ENCODE results near the gene UBL3. TPM values are rescaled to one million over a fixed set of nuclear protein-coding genes. Genes with fewer than 3 reads are reported as not detected.

UBL3 gene
- polyA plus RNA-seq, 1 donor (not counting 4 experiments of a cell fraction or from before 2014, with no cell fraction given) = 10.5 TPM

DNA sequence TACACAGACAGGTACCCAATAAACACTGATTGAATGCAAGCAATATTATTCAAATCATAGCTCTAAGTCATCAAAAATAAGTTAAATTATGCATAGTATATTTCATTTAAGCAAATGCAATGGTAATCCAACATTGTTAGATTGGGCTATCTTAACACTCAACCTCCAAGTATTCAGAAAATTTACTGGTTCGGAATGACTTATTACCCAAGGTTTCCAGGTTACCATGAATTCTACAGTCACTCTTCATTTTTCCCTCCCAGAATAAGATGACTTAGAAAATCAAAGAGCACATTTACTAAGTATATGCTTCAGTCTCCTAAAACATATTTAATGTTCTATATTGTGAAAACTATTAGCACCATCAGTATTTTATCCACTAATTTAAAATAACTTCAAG is 6.0 kb downstream of the UBL3 start:
- dilution Hi-C loops (cut with MboI; ENCODE audit: extremely low pct_ligation_motif_present, low sequenced_read_pairs) = no loop called here
- no peak overlapping the region for H3K9ac ChIP-seq (ENCODE audit: control insufficient read depth, extremely low read depth, insufficient read depth, low read length)
- no peaks in the 10 kb centered on the region for H3K9me3 ChIP-seq (ENCODE audit: control insufficient read depth, low read depth, low read length)
- H3K79me2 ChIP-seq (ENCODE audit: control insufficient read depth, insufficient read depth, low read length) = peaks cover 47% of the 10 kb centered on the region
- FAIRE-seq (no peak), DNase-seq (ENCODE audit: low read depth, low spot score) (no peak)
- H3K4me1 ChIP-seq (ENCODE audit: control insufficient read depth, extremely low read depth, insufficient read depth, low read length) = peaks cover 15% of the 10 kb centered on the region
- H2AFZ ChIP-seq (ENCODE audit: control insufficient read depth, low read length) = no peak overlapping the region
- no peak overlapping the region for H3K4me3 ChIP-seq (ENCODE audit: control insufficient read depth in 2 of 3, extremely low read depth in 1 of 3, insufficient read depth in 2 of 3, low read depth in 1 of 3, low read length in 3 of 3)
- H4K20me1 ChIP-seq (ENCODE audit: control insufficient read depth, extremely low read depth, insufficient read depth, low read length) = no peaks in the 10 kb centered on the region
- H3K36me3 ChIP-seq (ENCODE audit: control insufficient read depth in 2 of 2, extremely low read depth in 1 of 2, insufficient read depth in 2 of 2, low read length in 2 of 2) = no peaks in the 10 kb centered on the region
- TF ChIP-seq, protein P1, sequence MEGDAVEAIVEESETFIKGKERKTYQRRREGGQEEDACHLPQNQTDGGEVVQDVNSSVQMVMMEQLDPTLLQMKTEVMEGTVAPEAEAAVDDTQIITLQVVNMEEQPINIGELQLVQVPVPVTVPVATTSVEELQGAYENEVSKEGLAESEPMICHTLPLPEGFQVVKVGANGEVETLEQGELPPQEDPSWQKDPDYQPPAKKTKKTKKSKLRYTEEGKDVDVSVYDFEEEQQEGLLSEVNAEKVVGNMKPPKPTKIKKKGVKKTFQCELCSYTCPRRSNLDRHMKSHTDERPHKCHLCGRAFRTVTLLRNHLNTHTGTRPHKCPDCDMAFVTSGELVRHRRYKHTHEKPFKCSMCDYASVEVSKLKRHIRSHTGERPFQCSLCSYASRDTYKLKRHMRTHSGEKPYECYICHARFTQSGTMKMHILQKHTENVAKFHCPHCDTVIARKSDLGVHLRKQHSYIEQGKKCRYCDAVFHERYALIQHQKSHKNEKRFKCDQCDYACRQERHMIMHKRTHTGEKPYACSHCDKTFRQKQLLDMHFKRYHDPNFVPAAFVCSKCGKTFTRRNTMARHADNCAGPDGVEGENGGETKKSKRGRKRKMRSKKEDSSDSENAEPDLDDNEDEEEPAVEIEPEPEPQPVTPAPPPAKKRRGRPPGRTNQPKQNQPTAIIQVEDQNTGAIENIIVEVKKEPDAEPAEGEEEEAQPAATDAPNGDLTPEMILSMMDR (optimal IDR thresholded peaks at IDR 0.05 in 1 of 3, IDR thresholded peaks at IDR 0.05 in 1 of 3, conservative IDR thresholded peaks at IDR 0.05 in 1 of 3; ENCODE audit: extremely low read depth in 1 of 3, insufficient read depth in 2 of 3, low read length in 3 of 3) = no peak
- no peak for TF ChIP-seq EZH2 (IDR thresholded peaks at IDR 0.05; ENCODE audit: low read length)
- H3K27me3 ChIP-seq (ENCODE audit: control insufficient read depth, extremely low read depth, insufficient read depth, low read length) = no peaks in the 10 kb centered on the region
- H3K27ac ChIP-seq (ENCODE audit: control insufficient read depth, insufficient read depth, low read length) = no peak overlapping the region
- no peak overlapping the region for H3K4me2 ChIP-seq (ENCODE audit: control insufficient read depth, extremely low read depth, insufficient read depth, low read depth, low read length)
- peaks cover 2% of the 10 kb centered on the region for H3K9me1 ChIP-seq (ENCODE audit: control insufficient read depth, extremely low read depth, insufficient read depth, low read length)

DNA sequence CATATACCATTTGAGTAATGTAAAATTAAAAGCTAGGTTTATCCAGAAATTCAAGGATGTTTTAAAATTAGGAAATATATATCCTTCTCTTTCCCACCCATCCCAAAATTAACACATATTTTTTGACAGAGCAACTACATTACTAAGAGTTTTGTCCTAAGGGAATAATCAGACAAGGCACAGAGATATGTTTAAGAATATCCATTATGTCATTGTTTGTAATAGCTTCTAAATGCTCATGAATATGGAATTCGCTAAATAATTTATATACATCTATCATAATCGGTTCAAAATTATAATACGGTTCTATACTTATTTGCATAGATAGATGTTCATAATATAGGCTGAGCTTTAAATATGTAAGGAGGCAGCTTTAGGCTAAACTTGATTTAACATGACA is 9.8 kb downstream of the UBL3 start:
- TF ChIP-seq, protein P1 (optimal IDR thresholded peaks at IDR 0.05 in 1 of 3, IDR thresholded peaks at IDR 0.05 in 1 of 3, conservative IDR thresholded peaks at IDR 0.05 in 1 of 3; ENCODE audit: extremely low read depth in 1 of 3, insufficient read depth in 2 of 3, low read length in 3 of 3) = no peak
- no peak for TF ChIP-seq EZH2 (IDR thresholded peaks at IDR 0.05; ENCODE audit: low read length)
- dilution Hi-C loops (cut with MboI; ENCODE audit: extremely low pct_ligation_motif_present, low sequenced_read_pairs) = no loop called here
- Histone ChIP-seq H3K27me3 (ENCODE audit: control insufficient read depth, extremely low read depth, insufficient read depth, low read length) (no peaks in the 10 kb centered on the region), H3K9me1 (ENCODE audit: control insufficient read depth, extremely low read depth, insufficient read depth, low read length) (peaks cover 2% of the 10 kb centered on the region), H3K9me3 (ENCODE audit: control insufficient read depth, low read depth, low read length) (no peaks in the 10 kb centered on the region), H3K79me2 (ENCODE audit: control insufficient read depth, insufficient read depth, low read length) (peaks cover 37% of the 10 kb centered on the region), H3K4me1 (ENCODE audit: control insufficient read depth, extremely low read depth, insufficient read depth, low read length) (peaks cover 5% of the 10 kb centered on the region), H3K36me3 (ENCODE audit: control insufficient read depth in 2 of 2, extremely low read depth in 1 of 2, insufficient read depth in 2 of 2, low read length in 2 of 2) (no peaks in the 10 kb centered on the region), H3K27ac (ENCODE audit: control insufficient read depth, insufficient read depth, low read length) (no peak overlapping the region), H2AFZ (ENCODE audit: control insufficient read depth, low read length) (no peak overlapping the region), H4K20me1 (ENCODE audit: control insufficient read depth, extremely low read depth, insufficient read depth, low read length) (no peaks in the 10 kb centered on the region), H3K4me2 (ENCODE audit: control insufficient read depth, extremely low read depth, insufficient read depth, low read depth, low read length) (no peak overlapping the region), H3K9ac (ENCODE audit: control insufficient read depth, extremely low read depth, insufficient read depth, low read length) (no peak overlapping the region), H3K4me3 (ENCODE audit: control insufficient read depth in 2 of 3, extremely low read depth in 1 of 3, insufficient read depth in 2 of 3, low read depth in 1 of 3, low read length in 3 of 3) (no peak overlapping the region)
- FAIRE-seq (no peak), DNase-seq (ENCODE audit: low read depth, low spot score) (no peak)
